ENCODE data around the gene GRIN3B.

GRCh38 chr19:1028062-1028926 is 28.1 kb downstream of the GRIN3B start:
- TF ChIP-seq REST (IDR thresholded peaks at IDR 0.05; ENCODE audit: insufficient read depth in 1 of 2, low read depth in 2 of 2, low read length in 2 of 2) = peak in 1 of 2 experiments; percentile 28; a peak in 1 of 4 replicates
- no peak for TF ChIP-seq POLR2AphosphoS5 (IDR thresholded peaks at IDR 0.05; ENCODE audit: low read depth, low read length)
